Activated naive CD8-positive, alpha-beta T cell treated with anti-CD3 and anti-CD28 coated beads, Interleukin-2, amount 50 U/mL, for 16 hours (primary cell): ENCODE data around the gene KHDC1L.
"Not testable (repeated sequence)": the region's sequence is repeated elsewhere in the genome, so short reads cannot be mapped to it uniquely, and the experiment has no call there.

ENCODE experiments used
- DNase-seq: peaks from one replicate; pipeline ENCODE4 v3.0.0-alpha.2; 2020; ENCODE audit warnings: low read depth, low spot score

KHDC1L gene

GRCh38 chr6:73207221-73207837 lies 18.0 kb downstream of the KHDC1L start:
- DNase-seq, result no peak

GRCh38 chr6:73204252-73204651 lies 21.0 kb downstream of the KHDC1L start:
- no peak for DNase-seq

GRCh38 chr6:73203098-73203497 lies 22.2 kb downstream of the KHDC1L start:
- no peak for DNase-seq

GRCh38 chr6:73200735-73201134 lies 24.6 kb downstream of the KHDC1L start:
- no peak for DNase-seq

GRCh38 chr6:73200247-73200646 lies 25.0 kb downstream of the KHDC1L start:
- DNase-seq, result no peak

- DNase-seq, result no peak
These were observed 30.6 kb downstream of the KHDC1L start for GRCh38 chr6:73194744-73195143.

- not testable (repeated sequence) for DNase-seq
These were observed 32.0 kb downstream of the KHDC1L start for GRCh38 chr6:73193302-73193701.

GRCh38 chr6:73182021-73182607 lies 43.2 kb downstream of the KHDC1L start:
- DNase-seq, result no peak

GRCh38 chr6:73180763-73181619 lies 44.3 kb downstream of the KHDC1L start:
- DNase-seq, result no peak

GRCh38 chr6:73180076-73180738 lies 45.1 kb downstream of the KHDC1L start:
- DNase-seq, result no peak

- no peak for DNase-seq
These were observed 47.9 kb downstream of the KHDC1L start for GRCh38 chr6:73177221-73177944.

- no peak for DNase-seq
These were observed 49.2 kb downstream of the KHDC1L start for GRCh38 chr6:73176057-73176456.

- no peak for DNase-seq
These were observed 50.6 kb downstream of the KHDC1L start for GRCh38 chr6:73174646-73175045.
